ENCODE results near the gene NDUFB11.
A peak's percentile ranks its signal among the peaks of the same experiment; 100 is the strongest.
"Not testable (repeated sequence)": the region's sequence is repeated elsewhere in the genome, so short reads cannot be mapped to it uniquely, and the experiment has no call there.

Gene NDUFB11

DNA sequence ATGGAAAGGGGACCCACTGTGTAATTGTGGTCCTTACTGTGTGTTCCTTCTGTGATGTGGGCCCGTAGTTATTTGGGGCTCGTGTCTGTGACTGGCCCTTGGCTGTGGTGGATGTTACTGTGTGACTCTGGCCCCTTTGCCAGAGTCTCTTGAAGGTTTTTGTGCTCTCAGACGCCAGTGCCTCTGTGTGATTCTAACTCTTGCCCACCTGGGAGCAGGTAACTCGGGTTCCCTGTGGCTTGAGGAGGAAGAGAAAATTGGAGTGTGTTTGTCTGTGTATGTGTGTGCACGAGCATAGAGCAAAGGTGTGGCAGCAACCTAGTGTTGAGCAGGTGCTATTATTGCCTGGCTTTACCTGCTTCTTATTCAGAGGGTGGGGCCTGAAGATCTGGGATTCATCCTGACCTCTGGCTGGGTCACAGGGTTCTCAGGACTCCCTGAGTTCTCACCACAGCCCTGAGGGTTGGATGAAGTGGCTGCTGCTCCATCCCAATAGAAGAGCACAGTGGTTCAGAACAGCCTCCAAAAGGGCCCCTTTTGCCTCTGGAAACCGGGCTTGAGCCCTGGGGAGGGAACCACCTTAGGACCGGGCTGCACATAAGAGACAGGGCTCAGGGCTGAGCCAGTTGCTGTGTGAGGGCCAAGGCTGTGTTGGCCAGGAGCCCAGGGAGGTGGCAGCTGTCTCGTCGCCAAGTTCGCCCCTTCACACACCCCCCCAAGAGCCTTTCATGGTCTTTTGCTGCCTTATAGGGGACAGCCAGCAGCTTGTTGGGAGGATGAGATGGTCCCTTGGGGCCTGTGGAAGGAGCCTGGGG is 1.8 kb upstream of the NDUFB11 start:
- DNase-seq (ENCODE audit: low read depth): no peak

DNA sequence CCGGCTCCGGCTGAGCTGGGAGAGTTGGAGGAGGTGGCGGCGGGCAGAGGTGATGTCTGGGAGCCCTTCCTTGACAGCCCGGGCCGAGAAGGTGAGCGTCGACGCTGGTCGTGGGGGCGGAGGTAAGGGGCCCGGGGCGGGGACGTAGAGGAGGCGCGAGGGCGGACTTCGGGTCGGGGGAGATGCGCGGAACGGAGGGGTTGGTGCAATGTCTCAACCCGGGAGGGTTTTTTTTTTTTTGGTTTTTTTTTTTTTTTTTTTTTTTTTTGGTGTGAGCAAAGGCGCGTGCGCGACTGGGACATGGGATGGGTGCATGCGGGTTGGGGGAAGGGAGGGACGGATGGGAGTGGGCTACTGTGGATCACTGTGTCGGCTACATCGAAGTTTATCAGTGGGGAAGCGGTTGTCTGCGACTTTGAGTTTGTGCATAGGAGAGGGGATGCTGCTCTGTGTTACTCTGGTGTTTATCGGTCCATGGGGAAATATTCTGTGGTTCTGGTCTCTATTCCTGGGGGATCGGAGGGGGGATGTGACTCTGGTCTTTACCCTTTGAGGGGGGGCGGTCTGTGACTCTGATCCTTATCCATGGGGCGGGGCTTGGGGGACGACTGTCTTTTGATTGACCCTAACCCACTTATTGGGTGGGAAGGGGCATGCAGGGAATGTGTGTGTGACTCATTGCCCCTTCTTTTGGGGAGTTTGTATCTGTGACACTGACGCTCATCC is 1.1 kb upstream of the NDUFB11 start:
- DNase-seq (ENCODE audit: low read depth): no peak

DNA sequence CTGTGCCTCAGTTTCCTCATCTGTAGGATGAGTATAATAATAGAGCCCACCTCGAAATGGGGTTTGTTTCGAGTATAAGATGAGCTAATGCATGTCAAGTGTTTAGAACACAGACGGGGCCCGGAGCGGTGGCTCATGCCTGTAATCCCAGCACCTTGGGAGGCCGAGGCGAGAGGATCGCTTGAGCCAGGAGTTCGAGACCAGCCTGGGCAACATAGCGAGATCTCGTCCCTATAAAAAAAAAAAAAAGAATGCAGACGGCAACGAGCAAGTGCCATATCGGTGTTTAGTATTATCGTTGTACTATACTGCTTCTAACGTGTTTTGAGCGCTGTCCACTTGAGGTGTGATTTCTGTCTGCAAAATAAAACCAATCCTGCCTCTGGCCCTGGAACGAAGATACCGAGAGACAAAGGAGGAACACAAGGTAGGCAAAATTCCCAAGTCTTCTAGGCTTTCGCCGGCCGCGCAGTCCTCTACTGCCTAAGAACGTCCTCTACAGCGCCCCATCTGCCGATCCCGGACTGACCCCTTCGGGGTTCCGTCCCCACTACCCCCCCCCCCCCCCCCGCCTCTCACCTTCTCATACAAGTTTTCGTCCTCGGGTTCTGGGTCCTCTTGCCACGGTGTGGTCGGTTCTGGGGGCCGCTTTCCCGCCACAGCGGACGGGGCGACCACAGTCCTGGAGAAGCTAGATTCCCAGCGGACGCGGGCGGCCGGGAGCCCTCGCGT is 442 bp downstream of the NDUFB11 start:
- DNase-seq (ENCODE audit: low read depth): no peak

DNA sequence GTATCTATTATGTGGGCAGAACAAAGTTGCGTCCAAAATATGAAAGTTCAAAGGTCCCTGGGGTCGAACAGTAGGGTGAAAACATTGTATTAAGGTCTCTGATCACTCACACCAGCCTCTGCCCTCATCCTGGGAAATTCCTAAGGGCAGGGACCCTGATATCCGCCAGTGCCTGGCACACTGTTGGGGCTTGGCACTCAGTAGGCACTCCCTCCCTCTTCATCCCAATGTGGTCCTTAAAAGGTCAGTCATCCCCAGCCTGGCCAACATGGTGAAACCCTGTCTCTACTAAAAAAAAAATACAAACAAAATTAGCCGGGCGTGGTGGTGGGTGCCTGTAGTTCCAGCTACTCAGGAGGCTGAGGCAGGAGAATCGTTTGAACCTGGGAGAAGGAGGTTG is 6.3 kb downstream of the NDUFB11 start:
- DNase-seq (ENCODE audit: low read depth): no peak

DNA sequence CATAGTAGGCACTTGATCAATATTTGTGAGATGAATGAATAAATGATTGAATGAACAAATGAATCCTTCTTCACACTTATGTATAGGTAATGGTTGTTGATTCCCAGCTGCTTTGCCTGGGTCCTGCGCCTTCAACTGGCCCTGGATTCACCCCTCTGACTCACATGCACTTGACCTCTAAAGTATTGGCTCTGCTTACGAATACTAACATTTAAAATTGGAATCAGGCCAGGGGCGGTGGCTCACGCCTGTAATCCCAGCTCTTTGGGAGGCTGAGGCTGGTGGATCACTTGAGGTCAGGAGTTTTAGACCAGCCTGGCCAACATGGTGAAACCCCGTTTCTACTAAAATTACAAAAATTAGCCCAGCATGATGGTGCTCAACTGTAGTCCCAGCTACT is 8.9 kb downstream of the NDUFB11 start:
- peak; percentile 29 for DNase-seq (ENCODE audit: low read depth)

DNA sequence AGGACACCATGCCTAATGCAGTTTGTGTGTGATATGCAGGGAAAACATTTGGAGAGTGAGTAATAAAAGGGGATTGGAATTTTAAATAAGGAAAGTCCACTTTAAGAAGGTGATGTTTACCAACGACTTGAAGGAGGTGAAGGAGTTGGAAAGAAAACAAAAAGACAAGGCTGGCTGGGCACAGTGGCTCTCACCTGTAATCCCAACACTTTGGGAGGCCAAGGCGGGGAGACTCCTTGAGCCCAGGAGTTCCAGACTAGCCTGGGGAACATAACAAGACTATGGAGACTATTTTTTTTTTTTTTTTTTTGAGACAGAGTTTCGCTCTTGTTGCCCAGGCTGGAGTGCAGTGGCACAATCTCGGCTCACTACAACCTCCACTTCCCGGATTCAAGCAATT is 11.0 kb downstream of the NDUFB11 start:
- DNase-seq (ENCODE audit: low read depth): no peak

DNA sequence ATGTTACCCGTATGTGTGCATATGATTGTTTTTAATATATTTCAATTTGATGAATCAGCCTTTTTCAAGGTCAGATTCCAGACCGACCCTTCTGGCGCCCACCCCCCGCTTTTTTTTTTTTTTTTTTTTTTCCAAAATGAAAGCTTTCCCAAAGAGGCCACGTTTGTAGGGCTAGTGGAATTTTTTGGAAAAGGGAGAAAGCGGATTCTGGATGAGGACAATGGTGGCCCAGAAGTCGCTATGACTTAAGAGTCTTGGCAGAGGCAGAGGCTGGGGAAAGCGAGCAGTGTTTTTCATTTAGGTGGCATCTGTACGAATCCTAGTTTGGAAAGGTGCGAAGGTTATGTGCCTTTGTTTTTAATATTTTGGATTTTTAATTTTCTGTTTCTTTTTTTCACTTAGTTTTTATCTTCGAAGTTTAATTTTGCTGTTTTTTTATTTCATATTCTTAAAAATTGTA is 14.6 kb downstream of the NDUFB11 start:
- DNase-seq (ENCODE audit: low read depth): no peak

DNA sequence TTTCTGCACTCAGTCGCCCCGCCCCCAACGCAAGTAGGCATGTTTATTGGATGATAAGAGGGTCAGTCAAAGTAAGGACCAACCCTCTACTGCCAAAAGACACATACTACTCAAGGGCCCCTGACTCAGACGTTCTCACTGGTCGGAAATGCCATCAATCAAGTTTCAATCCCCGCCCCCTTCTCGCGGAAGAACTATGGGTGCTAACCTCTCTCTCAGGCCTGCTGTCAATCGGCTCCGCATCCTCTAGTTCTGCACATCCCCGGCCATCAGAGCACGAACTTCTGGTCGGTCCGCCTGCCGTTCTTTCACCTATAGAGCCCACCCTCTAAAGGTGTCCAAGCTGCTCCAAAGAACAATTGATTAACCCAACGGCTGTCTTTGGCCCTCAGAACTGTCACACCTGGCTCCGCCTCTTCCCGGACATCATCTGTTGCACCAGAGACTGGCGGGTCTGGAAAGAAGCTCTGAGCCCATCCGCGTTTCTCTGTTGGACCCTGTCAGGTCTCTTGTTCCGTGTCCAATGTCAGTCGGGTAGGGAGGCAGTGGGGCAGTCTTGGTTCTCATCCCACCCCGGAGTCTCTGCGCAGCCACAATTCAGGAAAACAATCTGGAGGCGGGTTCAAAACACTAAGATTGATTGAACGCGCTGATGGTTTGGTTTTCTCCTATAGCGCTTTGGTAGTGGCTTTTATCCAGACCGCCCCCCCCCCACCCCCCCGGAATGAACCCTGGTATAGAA is 15.2 kb downstream of the NDUFB11 start:
- DNase-seq (ENCODE audit: low read depth): peak; percentile 89

DNA sequence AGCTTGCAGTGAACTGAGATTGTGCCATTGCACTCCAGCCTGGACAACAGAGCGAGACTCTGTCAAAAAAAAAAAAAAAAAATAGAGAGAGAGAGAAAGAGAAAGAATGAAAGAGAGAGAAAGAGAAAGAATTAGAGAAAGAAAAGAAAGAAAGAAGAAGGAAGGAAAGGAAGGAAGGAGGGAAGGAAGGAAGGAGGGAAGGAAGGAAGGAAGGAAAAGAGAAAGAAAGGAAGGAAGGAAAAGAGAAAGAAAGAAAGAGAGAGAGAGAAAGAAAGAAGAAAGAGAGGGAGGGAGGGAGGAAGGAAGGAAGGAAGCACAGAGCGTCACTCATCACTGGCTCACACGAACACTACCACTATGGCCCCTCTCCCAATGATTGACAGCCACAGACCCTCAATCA is 20.0 kb downstream of the NDUFB11 start:
- not testable (repeated sequence) for DNase-seq (ENCODE audit: low read depth)

DNA sequence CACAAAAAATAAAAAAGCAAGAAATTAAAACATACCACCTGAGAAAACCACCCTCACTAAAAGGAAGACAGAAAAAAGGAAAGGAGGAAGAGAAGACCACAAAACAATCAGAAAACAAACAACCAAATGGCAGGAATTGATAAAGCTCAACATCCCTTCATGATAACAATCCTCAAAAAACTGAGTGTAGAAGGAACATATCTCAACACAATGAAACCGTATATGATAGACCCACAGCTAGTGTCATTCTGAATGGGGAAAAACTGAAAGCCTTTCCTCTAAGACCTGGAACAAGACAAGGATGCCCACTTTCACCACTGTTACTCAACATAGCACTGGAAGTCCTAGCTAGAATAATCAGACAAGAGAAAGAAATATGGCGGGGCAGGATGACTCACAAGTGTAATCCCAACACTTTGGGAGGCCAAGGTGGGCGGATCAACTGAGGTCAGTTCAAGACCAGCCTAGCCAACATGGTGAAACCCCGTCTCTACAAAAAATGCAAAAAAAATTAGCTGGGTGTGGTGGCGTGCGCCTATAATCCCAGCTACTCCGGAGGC is 27.9 kb downstream of the NDUFB11 start:
- DNase-seq (ENCODE audit: low read depth): not testable (repeated sequence)

DNA sequence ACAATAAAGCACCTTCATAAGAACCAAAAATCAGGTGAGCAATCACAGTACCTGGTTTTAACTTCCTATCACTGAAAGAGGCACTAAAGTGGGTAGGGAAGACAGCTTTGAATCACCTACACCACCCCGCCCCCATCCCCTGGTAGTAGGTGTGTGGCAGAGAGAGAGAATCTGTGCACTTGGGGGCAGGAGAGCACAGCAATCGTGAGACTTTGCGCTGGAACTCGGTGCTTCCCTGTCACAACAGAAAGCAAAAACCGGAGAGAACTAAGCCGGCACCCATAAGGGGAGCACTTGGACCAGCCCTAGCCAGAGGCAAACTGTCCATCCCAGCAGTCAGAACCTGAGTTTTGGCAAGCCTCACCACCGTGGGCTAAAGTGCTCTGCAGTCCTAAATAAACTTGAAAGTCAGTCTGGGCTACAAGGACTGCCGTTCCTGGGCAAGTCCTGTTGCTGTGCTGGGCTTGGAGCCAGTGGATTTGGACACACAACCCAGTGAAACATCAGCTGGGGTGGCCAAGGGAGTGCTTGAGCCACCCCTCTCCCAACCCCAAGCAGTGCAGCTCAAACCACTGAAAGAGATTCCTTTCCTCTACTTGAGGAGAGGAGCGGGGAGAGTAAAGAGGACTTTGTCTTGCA is 32.1 kb downstream of the NDUFB11 start:
- no peak for DNase-seq (ENCODE audit: low read depth)

DNA sequence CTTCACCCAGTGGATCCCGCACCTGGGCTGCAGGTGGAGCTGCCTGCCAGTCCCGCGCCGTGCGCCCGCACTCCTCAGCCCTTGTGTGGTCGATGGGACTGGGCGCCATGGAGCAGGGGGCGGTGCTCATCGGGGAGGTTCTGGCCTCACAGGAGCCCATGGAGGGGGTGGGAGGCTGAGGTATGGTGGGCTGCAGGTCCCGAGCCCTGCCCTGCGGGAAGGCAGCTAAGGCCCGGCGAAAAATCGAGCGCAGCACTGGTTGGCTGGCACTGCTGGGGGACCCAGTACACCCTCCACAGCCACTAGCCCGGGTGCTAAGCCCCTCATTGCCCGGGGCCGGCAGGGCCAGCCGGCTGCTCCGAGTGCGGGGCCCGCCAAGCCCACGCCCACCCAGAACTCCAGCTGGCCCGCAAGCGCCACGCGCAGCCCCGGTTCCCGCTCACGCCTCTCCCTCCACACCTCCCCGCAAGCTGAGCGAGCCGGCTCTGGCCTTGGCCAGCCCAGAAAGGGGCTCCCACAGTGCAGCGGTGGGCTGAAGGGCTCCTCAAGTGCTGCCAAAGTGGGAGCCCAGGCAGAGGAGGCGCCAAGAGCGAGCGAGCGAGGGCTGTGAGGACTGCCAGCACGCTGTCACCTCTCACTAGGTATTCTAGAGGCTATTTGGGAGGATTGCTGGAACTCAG is 33.4 kb downstream of the NDUFB11 start:
- DNase-seq (ENCODE audit: low read depth): not testable (repeated sequence)

DNA sequence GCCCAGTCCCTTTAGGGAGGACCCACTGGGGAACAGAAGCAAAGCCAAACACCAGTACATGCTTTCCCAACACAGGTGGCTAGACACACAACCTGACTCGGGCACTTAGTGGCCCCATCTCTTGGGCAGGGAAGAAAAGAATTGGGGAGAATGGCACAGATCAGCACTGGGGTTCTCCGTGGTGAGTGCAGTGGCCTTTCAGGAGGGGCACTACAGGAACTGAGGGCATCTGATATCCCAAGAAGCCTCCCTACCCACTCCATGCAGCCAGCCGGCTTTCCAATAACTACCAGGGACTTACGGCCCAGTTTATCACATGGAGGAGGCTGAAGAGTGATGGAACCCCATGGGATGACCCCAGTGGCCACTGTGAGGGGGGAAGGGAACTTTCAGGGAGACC is 43.3 kb downstream of the NDUFB11 start:
- no peak for DNase-seq (ENCODE audit: low read depth)

DNA sequence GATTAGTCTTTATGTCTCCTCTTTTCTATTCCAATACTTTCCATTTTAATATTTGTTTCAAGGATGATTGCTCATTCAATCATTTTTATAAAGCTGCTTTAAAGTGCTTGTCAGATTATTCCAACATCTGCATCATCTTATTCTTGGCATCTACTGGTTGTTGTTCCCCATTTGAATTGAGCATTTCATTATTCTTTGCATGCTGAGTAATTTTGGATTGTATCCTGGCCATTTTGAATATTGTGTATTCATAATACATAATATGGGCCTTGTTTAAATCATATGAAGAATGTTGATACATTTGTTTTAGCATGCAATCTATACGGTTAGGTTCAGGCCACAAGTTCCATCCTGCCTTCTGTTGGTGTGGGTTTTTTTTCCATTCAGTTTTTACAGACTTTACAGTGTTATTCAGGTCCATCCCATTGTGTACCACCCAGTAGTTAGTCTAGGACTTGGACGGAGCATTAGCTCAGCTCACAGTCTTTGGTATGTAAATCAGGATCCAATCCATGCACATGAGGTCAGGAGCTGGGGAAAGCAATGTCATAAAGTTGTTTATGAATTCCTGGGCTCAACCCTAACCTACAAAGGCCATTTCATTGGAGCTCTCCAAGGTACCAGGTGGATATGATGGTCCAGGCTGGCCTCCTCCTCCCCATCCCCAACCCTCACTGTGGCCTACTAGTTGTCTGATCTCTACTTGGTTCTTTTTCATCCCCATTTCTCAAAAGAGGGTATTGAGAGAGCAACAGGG is 46.0 kb downstream of the NDUFB11 start:
- DNase-seq (ENCODE audit: low read depth): no peak

DNA sequence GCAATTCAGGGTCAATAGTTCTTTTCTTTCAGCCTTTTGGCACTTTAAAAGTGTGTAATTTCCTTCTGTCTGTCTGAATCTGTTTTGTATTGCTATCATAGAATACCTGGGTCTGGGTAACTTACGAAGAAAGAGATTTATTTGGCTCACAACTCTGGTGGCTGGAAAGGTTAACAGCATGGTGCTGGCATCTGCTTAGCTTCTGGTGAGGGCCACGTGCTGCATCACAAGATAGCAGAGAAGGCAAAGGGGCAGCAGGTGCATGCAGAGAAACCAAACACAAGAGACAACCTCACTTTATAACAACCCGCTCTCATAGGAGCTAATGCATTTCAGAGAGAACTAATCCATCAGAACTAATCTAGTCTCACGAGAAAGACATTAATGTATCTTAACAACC is 47.5 kb downstream of the NDUFB11 start:
- no peak for DNase-seq (ENCODE audit: low read depth)

DNA sequence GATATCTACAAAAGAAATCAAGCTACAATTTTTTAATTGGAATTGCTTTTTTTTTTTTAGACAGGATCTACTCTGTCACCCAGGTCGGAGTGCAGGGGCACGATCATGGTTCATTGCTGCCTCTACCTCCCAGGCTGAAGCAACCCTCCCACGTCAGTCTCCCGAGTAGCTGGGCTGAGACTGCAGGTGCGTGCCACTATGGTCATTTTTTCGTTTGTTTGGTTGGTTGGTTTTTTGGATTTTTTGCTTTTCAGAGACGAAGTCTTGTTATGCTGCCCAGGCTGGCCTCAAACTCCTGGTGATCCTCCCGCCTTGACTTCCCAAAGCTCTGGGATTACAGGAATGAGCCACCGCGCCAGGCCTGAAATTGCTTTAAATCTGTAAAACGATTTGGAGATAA is 50.6 kb downstream of the NDUFB11 start:
- no peak for DNase-seq (ENCODE audit: low read depth)

DNA sequence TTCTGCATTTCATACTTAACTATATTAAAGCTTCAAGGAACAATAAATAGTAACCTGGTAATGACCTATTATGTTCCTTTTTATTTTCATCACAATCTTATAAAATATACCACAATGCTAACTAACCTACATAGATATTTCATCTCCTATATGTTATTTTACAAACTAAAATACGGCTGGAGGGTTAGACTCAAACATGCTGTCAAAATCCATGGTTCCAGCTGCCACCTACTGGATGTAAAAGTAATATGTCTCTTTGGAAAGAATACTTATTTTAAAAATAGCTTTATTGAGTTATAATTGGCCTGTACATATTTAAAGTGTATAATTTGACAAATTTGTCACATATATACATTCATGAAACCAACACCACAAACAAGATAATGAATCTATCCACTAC is 51.3 kb downstream of the NDUFB11 start:
- no peak for DNase-seq (ENCODE audit: low read depth)
